OCI-LY7 (cell line): ENCODE measurements around the gene SDK2. TPM values are rescaled to one million over a fixed set of nuclear protein-coding genes. Genes with fewer than 3 reads are reported as not detected.

Experiments
- BruUV-seq: library from RNA; stranded (reverse); fragments of 400-500 nt; replicated peaks from 2 replicates; lab custom pipeline; 2021; lab: Mats Ljungman, UMichigan
- CTCF ChIA-PET: fragments of 300-600 bp; sonication (Branson Sonifier 250); formaldehyde crosslinking; loops from one replicate; lab custom pipeline; 2022; ENCODE audit warnings: antibody characterized with exemption; ENCODE audit not compliant: unreplicated experiment; lab: Charles Lee
- POLR2A ChIA-PET: fragments of 300-600 bp; sonication (Branson Sonifier 250); formaldehyde crosslinking; loops from one replicate; lab custom pipeline; 2022; ENCODE audit warnings: antibody characterized with exemption; lab: Charles Lee
- DNase-seq: peaks from one replicate; pipeline ENCODE4 v3.0.0-alpha.2; 2015; ENCODE audit warnings: low spot score
- H2AFZ ChIP-seq: fragments of 200-600 bp; sonication (generic), shearing (Covaris generic); 2 replicates; pipeline ENCODE4 v1.6.1; 2014; ENCODE audit warnings: mild to moderate bottlenecking, antibody characterized with exemption, low read length, moderate library complexity
- H3K27ac ChIP-seq: fragments of 200-600 bp; sonication (generic); 2 replicates; pipeline ENCODE4 v1.5.1; 2014; ENCODE audit warnings: mixed run types, low read depth, mild to moderate bottlenecking, moderate library complexity, low read length, inconsistent platforms; ENCODE audit not compliant: poor library complexity, severe bottlenecking
- H3K36me3 ChIP-seq: fragments of 200-600 bp; sonication (generic); 2 replicates; pipeline ENCODE4 v1.6.1; 2014; ENCODE audit warnings: mild to moderate bottlenecking, antibody characterized with exemption, low read length, moderate library complexity, mixed read lengths; ENCODE audit not compliant: insufficient read depth
- H3K4me1 ChIP-seq: fragments of 200-600 bp; sonication (generic); 2 replicates; pipeline ENCODE4 v1.5.1; 2014; ENCODE audit warnings: mild to moderate bottlenecking, low read length; ENCODE audit not compliant: insufficient read depth, poor library complexity, severe bottlenecking
- H3K4me2 ChIP-seq: fragments of 200-600 bp; sonication (generic); 2 replicates; pipeline ENCODE4 v1.6.1; 2014; ENCODE audit warnings: mild to moderate bottlenecking, low read length
- H3K4me3 ChIP-seq: fragments of 200-600 bp; sonication (generic); 2 replicates; pipeline ENCODE4 v1.5.1; 2014; ENCODE audit warnings: mild to moderate bottlenecking, low read depth, low read length; ENCODE audit not compliant: poor library complexity, severe bottlenecking
- H3K79me2 ChIP-seq: fragments of 200-600 bp; sonication (generic); 2 replicates; pipeline ENCODE4 v1.6.1; 2016; ENCODE audit warnings: low read depth, mild to moderate bottlenecking, low read length, moderate library complexity, mixed read lengths; ENCODE audit not compliant: insufficient read depth
- H3K9me2 ChIP-seq: fragments of 200-600 bp; sonication (generic); 2 replicates; pipeline ENCODE4 v1.6.1; 2016; ENCODE audit warnings: mild to moderate bottlenecking, low read length, mixed read lengths; ENCODE audit not compliant: insufficient read depth
- H3K9me3 ChIP-seq: fragments of 200-600 bp; sonication (generic); 2 replicates; pipeline ENCODE4 v1.6.1; 2014; ENCODE audit warnings: mild to moderate bottlenecking, mixed run types, low read length, mixed read lengths
- H4K20me1 ChIP-seq: fragments of 200-600 bp; sonication (generic); 2 replicates; pipeline ENCODE4 v1.6.1; 2014; ENCODE audit warnings: mild to moderate bottlenecking, antibody characterized with exemption, low read length, moderate library complexity, mixed read lengths; ENCODE audit not compliant: insufficient read depth
- CTCF ChIP-seq: fragments of 200-600 bp; sonication (generic); conservative IDR thresholded peaks from 2 replicates; pipeline ENCODE4 v1.5.1; 2014; ENCODE audit warnings: mild to moderate bottlenecking, antibody characterized with exemption, low read length, moderate library complexity, mixed read lengths
- EZH2phosphoT487 ChIP-seq: fragments of 200-600 bp; sonication (generic); IDR thresholded peaks from 2 replicates; pipeline ENCODE4 v1.6.1; 2018; ENCODE audit warnings: low read depth, borderline replicate concordance, mild to moderate bottlenecking, mixed run types, antibody characterized with exemption, low read length, moderate library complexity, mixed read lengths
- intact Hi-C: fragments of 100-400 bp; cut with micrococcal nuclease; formaldehyde crosslinking; loops from one replicate; pipeline ENCODE4 v1.10.0; 2022; ENCODE audit not compliant: unreplicated experiment
- total RNA-seq, 2 experiments: library from RNA; depleted of rRNA in 1 of 2; stranded (reverse); fragments of >200 nt in 1 of 2; shearing (Covaris generic) in 1 of 2; gene quantifications; 2 replicates each; pipeline ENCODE4 v1.2.3, GENCODE V29; 2014 to 2022

The SDK2 gene
- total RNA-seq, 2 experiments from 2014 or later, result 0.32 to 1.8 TPM

- no peaks in the 10 kb centered on the region for H3K36me3 ChIP-seq
- peak overlapping the region; percentile 19; the same call in 1 of the 2 replicates for H2AFZ ChIP-seq
- no peaks in the 10 kb centered on the region for H4K20me1 ChIP-seq
- H3K4me1 ChIP-seq, result peaks cover 82% of the 10 kb centered on the region
- H3K9me2 ChIP-seq, result no peaks in the 10 kb centered on the region
- H3K27ac ChIP-seq, result peak overlapping the region; percentile 96
- no peak for TF ChIP-seq EZH2phosphoT487
- TF ChIP-seq CTCF, result peak; percentile 43; the same call in 1 of the 2 replicates
- H3K4me3 ChIP-seq, result peak overlapping the region; percentile 45
- ChIA-PET POLR2A (interaction anchor here (0.7 to 3.9 kb wide), 5 partner anchors 8 to 253 kb away, joined by 3 to 18 read pairs (median 7); no protein-coding TSS in a partner anchor), CTCF (interaction anchor here (0.7 kb wide), 2 partner anchors 49 to 123 kb away, joined by 3 read pairs; no protein-coding TSS in a partner anchor)
- BruUV-seq, result no TSS peak
- H3K79me2 ChIP-seq, result no peaks in the 10 kb centered on the region; the same call in 1 of the 2 replicates
- H3K4me2 ChIP-seq, result peak overlapping the region; percentile 62
- DNase-seq, result peak; percentile 87
- no peaks in the 10 kb centered on the region for H3K9me3 ChIP-seq
- intact Hi-C loops, result loop anchor here (2.0 kb wide), 1 partner anchor 56 kb away; the partner anchor contains the start of gene SDK2
Observed at GRCh38 chr17:73588301-73588846, 55.9 kb downstream of the SDK2 start.

DNA sequence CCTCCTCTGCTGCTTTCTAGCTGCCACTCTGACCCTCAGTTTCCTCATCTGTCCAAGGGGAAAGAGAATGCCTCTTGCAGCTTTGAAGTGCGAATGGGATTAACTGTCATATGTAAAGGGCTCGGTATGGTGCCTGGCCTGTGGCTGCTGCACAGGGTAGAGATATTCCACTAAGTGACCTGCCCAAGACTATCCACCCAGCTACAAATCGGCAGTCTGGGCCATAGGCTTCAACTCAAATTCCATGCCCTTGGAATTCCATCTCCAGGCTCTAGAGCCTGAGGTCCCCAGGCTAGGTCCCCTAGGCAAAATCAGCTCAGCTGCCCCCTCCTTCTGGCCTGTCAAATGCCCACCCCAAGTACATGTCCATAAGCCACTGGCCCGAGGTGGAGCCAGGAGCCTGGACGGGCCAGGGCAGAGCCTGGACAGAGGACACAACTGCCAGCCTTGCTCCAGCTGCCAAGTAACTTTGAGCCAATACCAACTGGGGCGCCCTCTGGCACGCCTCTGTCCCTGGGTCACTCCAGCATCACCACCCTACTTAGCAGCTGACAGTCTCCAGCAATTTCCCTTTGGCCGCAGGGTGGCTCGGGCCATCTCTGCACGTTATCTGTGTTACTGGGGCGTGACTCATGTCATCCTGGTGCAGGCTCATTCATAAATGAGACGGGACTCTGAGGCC lies 57.2 kb downstream of the SDK2 start:
- no peak for TF ChIP-seq EZH2phosphoT487
- peak; percentile 64 for TF ChIP-seq CTCF
- Histone ChIP-seq H3K4me3 (peak overlapping the region; percentile 1), H3K9me3 (no peaks in the 10 kb centered on the region), H3K9me2 (no peaks in the 10 kb centered on the region), H3K27ac (peak overlapping the region; percentile 96), H4K20me1 (no peaks in the 10 kb centered on the region), H3K4me2 (peak overlapping the region; percentile 62), H3K36me3 (no peaks in the 10 kb centered on the region), H3K4me1 (peaks cover 76% of the 10 kb centered on the region), H3K79me2 (no peaks in the 10 kb centered on the region), H2AFZ (peak overlapping the region; percentile 47; the same call in 1 of the 2 replicates)
- no TSS peak for BruUV-seq
- ChIA-PET POLR2A (interaction anchor here (0.5 to 1.7 kb wide), 6 partner anchors 9 to 527 kb away, joined by 3 to 7 read pairs (median 4); no protein-coding TSS in a partner anchor), CTCF (interaction anchor here (1.0 to 1.5 kb wide), 2 partner anchors 29 to 197 kb away, joined by 3 read pairs; no protein-coding TSS in a partner anchor)
- intact Hi-C loops, result no loop called here
- peak; percentile 78 for DNase-seq
